NCI-H2107 treated with DMSO at 0.1 percent for 48 hours (cell line): Measurements from ENCODE around the gene SLC5A10.
"Not testable (repeated sequence)": the region's sequence is repeated elsewhere in the genome, so short reads cannot be mapped to it uniquely, and the experiment has no call there.

Experiments
- DNase-seq: peaks from one replicate; lab custom pipeline; 2025; ENCODE audit not compliant: unreplicated experiment; lab: John Stamatoyannopoulos, UW

SLC5A10 gene

DNA sequence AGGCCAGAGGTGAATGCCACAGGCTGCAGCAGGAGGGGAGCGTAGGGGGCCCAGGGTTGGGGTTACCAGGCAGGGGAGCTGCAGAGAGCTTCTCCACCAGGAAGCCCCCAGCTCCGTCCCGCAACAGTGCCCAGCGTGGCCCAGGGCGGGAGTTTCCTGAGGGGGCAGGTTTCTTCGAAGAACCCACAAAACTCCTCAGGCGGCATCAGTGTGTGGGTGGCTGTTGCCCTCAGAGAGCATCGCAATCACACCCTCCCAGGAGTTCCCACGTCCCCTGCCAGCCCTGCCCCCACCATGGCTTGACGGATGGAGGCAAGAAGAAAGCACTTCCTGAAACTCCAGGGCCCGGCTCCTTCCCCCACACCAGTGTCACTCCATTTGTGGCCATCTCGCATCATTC lies 86.8 kb downstream of the SLC5A10 start:
- DNase-seq: not testable (repeated sequence)

DNA sequence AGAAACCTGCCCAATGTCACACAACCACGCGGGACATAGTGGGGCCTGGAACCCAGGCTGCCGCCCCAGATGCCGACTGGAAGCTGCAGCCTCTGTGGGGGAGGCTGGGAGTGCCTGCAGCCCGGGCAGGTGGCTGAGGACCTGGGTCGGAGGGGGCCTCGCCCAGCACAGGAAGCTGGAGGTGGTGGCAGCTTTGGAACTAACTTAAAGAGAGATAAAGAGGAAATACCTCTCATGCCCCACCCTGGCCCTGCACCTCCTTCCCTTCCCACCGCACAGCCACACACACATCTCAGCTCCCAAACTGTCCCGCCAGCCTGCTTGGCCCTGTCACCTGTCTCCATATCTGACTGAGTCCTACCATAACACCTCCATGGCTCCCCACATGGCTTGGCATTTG lies 88.4 kb downstream of the SLC5A10 start:
- not testable (repeated sequence) for DNase-seq

DNA sequence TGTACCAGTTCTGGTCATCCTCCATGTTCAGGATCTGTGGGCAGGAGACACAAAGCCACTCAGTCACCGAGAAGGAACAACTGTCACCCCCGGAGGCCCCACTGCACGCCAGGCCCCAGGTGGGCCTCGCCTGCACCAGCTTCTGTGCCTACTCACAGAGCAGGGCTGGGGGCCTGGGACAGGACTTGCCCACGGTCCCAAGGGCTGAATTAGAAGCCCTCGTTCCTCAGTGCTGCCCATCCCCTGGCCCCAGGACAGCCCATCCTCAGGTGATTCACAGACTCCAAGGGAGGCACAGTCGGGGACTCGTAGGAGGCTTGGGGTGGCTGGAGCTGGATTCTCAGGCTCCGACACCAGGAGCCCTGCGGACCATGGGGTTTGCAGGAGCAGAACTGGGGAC lies 89.9 kb downstream of the SLC5A10 start:
- not testable (repeated sequence) for DNase-seq

DNA sequence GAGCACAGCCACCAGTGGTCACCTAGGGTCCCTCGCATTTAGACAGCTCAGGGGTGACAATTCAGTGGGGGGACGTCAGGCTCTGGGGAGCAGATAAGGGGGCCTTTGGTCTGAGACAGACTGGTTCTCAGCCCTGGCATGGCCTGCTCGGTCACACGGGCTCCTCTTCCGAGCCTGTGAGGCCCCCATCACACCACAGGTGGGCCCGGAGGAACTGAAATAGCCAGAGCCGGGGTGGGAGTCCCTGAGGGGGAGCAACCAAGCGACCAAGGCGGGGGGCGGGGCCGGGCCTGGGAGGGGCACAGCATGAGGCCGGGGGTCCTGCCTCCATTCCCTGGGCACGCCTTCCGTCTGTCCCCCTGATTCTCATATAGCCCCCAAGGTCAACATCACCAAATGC lies 90.4 kb downstream of the SLC5A10 start:
- DNase-seq: not testable (repeated sequence)

DNA sequence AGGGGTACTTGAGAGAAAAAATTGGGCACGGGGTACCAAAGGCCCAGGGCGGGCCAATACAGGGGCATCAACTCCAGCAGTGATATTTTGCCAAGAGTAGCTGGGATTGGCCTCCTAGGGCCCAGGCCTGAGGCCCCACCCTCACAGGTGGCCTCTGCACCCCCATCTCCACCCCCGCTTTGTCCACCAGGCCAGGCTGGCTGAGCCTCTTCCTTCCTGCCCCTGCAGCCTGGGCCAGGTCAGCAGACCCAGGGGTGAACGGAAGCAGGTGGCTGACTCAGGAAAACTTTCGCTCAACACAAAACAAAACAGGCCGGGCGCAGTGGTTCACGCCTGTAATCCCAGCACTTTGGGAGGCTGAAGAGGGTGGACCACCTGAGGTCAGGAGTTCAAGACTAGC lies 91.1 kb downstream of the SLC5A10 start:
- not testable (repeated sequence) for DNase-seq

DNA sequence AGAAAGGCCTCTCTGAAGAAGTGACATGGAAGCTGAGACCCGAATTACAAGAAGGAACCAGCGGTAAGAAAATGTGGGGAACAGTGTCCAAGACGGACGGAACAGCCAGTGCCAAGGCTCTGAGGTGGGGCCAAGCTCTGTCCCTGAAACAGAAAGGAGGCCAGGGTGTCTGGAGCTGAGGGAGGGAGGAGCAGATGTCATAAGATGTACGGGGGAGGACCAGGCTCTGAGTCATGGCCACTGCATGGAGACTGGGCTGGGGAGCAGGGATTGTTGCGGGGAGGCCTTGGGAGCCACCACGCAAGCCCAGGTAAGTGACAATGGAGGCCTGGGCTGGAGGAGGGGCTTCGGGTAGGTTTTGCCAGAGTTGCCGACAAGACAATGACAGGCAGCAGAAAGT lies 92.7 kb downstream of the SLC5A10 start:
- not testable (repeated sequence) for DNase-seq

DNA sequence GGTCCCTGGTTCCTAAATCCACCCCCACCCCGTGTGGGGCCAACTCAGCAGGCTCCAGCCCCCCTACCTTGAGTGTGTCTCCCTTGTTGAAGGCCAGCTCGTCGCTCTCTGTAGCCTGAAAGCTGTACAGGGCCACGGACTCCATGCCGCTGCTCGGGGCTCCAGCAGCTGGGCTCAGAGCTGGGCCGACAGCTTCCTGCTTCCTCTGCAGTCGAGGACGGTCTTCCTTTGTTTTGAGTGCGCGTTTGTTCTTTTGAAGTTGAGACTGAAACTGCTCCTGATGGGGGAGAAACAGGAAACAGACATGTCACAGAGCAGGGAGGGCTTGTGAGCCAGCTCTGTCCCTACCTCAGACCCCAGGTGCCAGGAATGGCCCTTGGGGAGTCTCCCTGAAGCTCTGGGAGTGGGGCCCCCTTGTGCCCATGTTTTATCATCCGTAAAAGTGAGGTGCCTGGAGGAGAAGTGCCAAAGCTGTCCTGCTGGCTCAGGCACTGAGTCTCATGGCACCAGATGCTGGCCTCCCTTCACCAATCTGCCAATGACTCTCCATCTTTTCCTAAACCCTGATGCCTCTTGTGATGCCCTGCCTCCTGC lies 94.9 kb downstream of the SLC5A10 start, which contains the start of gene GRAP:
Gene GRAP, minus strand, starts transcription at position 176 of the 594 bp plus-strand sequence. Its CDS starts 31 bp downstream, at position 145.
- not testable (repeated sequence) for DNase-seq

DNA sequence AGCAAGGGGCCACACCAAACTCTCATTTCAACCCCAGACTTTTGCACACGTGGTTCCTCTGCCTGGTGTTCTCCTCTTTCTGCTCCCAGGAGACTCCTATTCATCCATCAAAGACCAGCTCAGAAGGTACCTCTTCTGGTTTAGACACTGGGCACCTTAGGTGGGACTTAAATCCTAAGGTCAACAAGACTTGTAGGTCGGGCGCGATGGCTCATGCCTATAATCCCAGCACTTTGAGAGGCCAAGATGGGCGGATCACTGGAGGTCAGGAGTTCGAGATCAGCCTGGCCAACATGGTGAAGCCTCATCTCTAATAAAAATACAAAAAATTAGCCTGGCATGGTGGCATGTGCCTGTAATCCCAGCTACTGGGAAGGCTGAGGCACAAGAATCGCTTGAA lies 95.5 kb downstream of the SLC5A10 start:
- DNase-seq: not testable (repeated sequence)

DNA sequence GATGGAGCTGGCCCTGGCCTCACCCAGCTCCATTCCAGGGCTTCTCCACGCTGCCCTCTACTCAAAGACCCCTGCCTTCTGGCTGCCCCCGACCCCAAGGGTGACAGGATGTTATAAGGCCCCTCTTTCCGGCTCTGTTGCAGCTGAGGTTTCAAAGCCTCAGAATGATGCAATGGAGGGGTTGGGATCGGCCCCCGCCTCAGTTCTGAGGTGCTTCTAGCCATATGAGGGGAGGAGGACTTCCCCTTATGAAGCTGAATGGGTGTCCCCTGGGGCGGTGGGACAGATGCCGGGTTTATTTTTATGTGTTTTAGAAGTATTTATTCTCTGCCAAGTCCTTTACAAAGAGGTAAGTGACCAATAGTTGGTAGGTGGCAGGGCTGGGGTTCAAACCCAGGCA lies 96.9 kb downstream of the SLC5A10 start:
- not testable (repeated sequence) for DNase-seq

DNA sequence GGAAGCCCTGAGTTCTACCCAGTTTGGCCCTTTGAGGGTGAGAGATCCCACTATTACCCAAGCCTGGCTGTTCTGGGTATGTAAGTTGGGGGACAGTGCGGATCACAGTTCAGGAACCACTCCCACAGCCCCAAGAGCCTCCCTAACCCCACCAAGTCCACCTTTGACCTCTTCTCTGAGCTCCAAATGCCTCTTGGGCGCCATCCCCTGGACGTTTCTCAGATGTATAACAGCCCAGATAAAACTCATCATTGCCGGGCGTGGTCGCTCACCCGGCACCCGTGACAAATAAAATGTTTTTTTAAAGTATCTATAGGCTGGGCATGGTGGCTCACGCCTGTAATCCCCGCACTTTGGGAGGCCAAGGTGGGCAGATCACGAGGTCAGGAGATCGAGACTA lies 103.5 kb downstream of the SLC5A10 start:
- not testable (repeated sequence) for DNase-seq

DNA sequence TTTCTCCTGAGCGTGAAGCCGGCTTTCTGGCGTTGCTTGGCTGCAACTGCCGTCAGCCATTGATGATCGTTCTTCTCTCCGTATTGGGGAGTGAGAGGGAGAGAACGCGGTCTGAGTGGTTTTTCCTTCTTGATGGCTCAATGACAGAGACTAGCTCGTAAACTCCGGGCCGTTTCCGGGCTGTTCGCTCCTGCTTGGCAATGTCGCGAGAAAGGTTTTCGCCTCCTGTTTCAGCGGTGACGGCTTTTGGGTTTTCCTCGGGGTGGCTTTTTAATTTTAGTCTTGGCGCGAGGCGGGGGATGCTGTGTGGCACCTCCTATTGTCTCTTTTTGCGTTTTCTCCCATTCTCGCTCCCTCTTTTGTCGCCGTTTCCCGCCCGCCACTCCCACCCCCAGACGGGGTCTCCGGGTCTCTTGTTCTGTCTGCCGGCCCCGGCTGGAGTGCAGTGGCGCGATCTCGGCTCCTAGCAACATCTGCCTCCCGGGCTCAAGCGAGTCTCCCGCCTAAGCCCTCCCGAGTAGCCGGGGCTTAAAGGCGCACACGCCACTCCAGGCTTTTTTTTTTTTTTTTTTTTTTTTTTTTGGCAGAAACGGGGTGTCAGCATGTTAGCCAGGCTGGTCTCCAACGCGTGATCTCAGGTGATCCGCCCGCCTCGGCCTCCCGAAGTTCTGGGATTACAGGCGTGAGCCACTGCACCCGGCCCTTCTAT lies 110.2 kb downstream of the SLC5A10 start:
- not testable (repeated sequence) for DNase-seq

DNA sequence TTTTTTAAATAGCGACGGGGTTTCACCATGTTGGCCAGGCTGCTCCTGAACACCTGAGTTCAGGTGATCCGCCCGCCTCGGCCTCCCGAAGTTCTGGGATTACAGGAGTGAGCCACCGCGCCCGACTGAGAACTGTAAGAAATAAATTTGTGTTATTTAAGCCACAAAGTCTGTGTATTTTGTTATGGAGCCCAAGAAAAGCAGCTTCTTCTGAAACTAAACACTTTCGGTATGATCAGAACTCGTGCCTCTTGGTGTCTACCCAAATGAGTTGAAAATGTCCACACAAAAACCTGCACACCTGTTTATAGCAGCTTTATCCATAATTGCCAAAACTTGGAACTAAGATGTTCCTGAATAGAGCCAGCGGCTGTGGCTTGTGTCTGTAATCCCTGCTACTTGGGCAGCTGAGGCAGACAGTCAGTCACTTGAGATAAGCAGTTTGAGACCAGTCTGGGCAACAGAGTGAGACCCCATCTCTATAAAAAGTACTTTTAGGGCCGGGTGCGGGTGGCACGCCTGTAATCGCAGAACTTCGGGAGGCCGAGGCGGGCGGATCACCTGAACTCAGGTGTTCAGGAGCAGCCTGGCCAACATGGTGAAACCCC lies 110.9 kb downstream of the SLC5A10 start:
- DNase-seq: not testable (repeated sequence)

DNA sequence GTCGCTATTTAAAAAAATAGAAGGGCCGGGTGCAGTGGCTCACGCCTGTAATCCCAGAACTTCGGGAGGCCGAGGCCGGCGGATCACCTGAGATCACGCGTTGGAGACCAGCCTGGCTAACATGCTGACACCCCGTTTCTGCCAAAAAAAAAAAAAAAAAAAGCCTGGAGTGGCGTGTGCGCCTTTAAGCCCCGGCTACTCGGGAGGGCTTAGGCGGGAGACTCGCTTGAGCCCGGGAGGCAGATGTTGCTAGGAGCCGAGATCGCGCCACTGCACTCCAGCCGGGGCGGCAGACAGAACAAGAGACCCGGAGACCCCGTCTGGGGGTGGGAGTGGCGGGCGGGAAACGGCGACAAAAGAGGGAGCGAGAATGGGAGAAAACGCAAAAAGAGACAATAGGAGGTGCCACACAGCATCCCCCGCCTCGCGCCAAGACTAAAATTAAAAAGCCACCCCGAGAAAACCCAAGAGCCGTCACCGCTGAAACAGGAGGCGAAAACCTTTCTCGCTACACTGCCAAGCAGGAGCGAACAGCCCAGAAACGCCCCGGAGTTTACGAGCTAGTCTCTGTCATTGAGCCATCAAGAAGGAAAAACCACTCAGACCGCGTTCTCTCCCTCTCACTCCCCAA lies 111.5 kb downstream of the SLC5A10 start:
- DNase-seq: not testable (repeated sequence)

DNA sequence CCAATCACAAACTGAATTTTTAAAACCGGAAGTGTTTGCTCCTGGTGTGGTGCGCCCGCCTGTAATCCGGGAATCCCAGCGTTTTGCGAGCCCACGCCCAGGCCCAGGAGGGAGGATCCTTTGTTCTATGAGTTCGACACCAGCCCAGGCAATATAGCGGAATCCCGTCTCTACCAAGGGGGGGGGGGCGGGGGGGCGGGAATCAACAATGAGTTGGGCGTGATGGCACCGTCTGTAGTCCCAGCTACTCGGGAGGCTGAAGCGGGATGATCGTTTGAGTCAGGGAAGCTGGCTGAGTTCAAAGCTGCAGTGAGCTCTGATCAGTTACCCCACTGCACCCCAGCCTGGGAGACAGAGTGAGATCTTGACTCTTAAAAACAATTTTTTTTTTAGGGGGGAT lies 112.4 kb downstream of the SLC5A10 start:
- not testable (repeated sequence) for DNase-seq

DNA sequence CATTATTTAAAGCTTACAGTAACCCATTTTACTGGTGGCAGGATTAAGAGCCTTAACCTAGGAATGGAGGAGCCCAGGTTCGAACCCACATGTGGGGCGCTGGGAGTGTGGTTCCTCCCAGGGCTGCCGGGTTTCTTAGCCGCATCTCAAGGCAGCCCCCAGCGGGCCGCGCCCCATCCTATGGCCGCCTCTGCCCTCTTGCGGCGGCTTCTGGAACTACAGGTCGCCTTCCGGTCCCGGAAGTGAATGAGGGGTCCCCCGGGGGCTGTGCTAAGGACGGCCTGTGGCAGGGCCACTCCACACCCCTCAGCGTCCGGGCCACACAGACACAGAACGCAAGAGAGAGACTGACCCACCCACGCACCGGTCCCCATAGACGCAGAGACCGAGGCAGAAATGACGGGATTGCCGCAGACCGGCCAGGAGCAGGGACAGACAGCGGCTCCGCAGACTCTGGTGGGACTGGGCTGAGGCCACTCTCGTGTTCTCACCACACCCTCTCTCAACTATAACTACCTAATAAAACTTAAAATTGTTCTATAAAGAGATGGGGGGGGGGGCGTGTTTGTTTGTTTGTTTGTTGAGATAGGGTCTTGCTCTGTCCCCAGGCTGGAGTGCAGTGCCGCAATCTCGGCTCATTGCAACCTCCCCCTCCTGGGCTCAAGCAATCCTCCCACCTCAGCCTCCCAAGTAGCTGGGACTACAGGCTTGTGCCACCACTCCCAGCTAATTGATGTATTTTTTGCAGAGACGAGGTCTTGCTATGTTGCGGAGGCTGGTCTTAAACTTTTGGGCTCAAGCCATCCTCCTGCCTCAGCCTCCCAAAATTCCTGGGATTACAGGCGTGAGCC lies 118.6 kb downstream of the SLC5A10 start:
- not testable (repeated sequence) for DNase-seq
